Anterior cingulate cortex (tissue), 58 donors: Measurements from ENCODE around the gene MTCH1.
A peak's percentile ranks its signal among the peaks of the same experiment; 100 is the strongest.

Experiments used
- DNase-seq, 58 donors: peaks; one replicate each; lab custom pipeline; 2025; lab: John Stamatoyannopoulos, UW

MTCH1 gene

GRCh38 chr6:36929607-36930006 is 56.4 kb downstream of the MTCH1 start:
- no peak for DNase-seq

- DNase-seq = no peak
Observed at GRCh38 chr6:36929152-36929551, 56.8 kb downstream of the MTCH1 start.

DNA sequence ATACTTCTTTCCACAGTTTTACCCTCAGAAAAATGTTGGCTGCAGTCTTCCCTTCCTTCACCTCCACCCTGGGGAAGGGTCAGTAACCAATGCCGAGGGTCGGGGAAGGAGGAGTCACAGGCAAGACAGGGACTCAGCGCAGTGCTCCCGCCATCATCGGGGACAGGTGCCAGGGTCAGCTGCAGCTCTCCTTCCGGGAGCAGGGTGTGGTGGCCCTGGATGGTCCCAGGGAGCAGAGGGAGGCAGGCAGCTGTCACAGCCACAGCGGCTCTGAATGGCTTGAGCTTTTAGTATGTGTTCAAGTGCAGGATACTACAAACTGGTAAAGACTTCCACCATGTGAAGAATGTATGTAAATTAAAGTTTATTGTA is 57.5 kb downstream of the MTCH1 start:
- no peak for DNase-seq

- peak in 5 of 58 donors; percentile 10 to 28 (median 20) for DNase-seq
Observed at GRCh38 chr6:36927691-36928546, 58.1 kb downstream of the MTCH1 start.

DNA sequence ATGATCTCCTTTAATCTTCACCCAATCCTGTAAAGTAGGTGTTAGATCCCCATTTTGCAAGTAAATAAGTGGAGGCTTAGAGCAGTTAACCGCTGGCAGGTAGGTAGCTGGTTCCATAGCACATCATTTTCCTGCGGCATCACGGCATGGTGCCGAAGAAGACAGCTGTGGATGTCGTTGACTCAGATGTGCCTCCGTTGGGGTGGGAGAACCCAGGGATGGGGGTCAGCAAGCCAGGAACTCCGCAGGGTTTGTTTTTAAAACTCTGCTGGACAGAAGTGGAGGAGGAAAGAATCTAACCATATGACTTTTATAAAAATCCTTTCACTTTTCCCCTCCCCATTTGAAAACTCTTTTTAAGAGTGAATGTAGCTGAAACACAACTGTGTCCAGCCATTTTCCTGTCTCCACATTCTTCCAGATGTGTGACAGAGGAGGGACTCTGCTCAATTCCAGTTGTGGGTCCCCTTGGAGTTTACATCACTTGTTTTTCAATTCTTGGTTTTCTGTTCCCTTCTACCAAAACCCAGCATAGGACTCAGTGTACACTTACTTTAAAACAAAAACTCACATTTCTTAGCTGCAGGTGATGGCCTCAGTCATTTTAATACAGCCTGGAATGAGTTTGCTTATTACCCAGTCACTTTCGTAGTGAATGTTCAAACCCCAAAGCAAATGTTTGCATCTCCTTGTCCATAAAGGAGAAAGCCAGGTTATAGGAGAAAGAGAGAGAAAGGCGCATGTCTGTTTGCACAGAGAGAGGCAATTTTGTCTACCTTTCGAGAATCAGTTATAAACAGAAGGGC is 59.1 kb downstream of the MTCH1 start:
- DNase-seq = no peak

DNA sequence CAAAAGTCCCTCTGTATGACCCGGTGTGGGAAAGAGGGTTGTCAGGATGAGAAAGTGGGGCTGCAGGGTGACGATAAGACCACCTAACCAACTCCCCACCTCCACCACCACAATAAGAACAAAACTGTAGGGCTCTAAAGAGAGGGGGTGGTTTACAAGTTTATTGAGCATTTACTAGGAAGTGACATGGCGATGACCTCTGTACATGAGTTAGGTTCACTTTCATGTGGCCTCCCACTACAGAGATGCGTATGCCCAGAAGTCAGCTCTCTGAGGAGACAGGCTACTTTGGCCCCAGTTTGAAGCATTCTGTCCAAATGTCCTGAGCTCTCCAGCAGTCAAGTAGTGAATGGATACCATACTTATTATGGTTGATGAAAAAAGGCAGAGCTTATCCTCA is 60.2 kb downstream of the MTCH1 start:
- no peak for DNase-seq

GRCh38 chr6:36924778-36925374 is 61.1 kb downstream of the MTCH1 start:
- peak in 1 of 58 donors; percentile 19 for DNase-seq

GRCh38 chr6:36924131-36924530 is 61.9 kb downstream of the MTCH1 start:
- no peak for DNase-seq

GRCh38 chr6:36920546-36920945 is 65.5 kb downstream of the MTCH1 start:
- DNase-seq = no peak

- no peak for DNase-seq
Observed at GRCh38 chr6:36920049-36920448, 65.9 kb downstream of the MTCH1 start.
